22Rv1 (cell line): ENCODE data around the gene MOSPD2.

Source experiments
- ZFX ChIP-seq: fragments of 450-650 bp; IDR thresholded peaks from 2 replicates; pipeline ENCODE4 v1.6.1; 2017; ENCODE audit warnings: antibody characterized with exemption, borderline replicate concordance
- TF ChIP-seq, protein P1 (sequence below): fragments of 450-650 bp; IDR thresholded peaks from 2 replicates; pipeline ENCODE4 v1.5.1; 2017; ENCODE audit warnings: mild to moderate bottlenecking

DNA sequence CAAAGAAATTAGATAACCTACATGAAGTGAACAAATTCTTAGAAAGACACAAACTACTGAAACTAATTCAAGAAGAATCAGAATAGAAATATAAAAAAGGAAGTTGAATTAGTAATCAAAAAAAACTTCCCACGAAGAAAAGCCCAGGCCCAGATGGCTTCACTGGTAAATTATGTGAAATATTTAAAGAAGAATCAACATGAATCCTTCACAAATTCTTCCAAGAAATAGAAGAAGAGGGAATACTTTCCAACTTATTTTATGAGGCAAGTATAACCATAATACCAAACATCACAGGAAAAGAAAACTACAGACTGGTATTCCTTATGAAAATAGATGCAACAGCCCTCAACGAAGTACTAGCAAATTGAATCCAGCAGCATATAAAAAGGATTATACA is 30.7 kb downstream of the MOSPD2 start:
- TF ChIP-seq, protein P1, sequence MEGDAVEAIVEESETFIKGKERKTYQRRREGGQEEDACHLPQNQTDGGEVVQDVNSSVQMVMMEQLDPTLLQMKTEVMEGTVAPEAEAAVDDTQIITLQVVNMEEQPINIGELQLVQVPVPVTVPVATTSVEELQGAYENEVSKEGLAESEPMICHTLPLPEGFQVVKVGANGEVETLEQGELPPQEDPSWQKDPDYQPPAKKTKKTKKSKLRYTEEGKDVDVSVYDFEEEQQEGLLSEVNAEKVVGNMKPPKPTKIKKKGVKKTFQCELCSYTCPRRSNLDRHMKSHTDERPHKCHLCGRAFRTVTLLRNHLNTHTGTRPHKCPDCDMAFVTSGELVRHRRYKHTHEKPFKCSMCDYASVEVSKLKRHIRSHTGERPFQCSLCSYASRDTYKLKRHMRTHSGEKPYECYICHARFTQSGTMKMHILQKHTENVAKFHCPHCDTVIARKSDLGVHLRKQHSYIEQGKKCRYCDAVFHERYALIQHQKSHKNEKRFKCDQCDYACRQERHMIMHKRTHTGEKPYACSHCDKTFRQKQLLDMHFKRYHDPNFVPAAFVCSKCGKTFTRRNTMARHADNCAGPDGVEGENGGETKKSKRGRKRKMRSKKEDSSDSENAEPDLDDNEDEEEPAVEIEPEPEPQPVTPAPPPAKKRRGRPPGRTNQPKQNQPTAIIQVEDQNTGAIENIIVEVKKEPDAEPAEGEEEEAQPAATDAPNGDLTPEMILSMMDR = no peak
- TF ChIP-seq ZFX = no peak
